ENCODE results near the gene SYT15.
"Not testable (repeated sequence)": the region's sequence is repeated elsewhere in the genome, so short reads cannot be mapped to it uniquely, and the experiment has no call there.

SYT15 gene

GRCh38 chr10:46582568-46582967 lies 3.6 kb downstream of the SYT15 start:
- H3K27ac ChIP-seq (ENCODE audit: insufficient read depth in 1 of 2, low read depth in 1 of 2, low read length in 2 of 2, poor library complexity in 1 of 2, severe bottlenecking in 2 of 2); H3K9me3 ChIP-seq (ENCODE audit: control extremely low read depth in 1 of 5, control insufficient read depth in 4 of 5, insufficient read depth in 2 of 5, low read depth in 1 of 5, low read length in 4 of 5); POLR2A ChIA-PET; H3K4me3 ChIP-seq (ENCODE audit: control insufficient read depth in 1 of 7, extremely low read depth in 1 of 7, insufficient read depth in 4 of 7, low read depth in 2 of 7, low read length in 6 of 7); H3K4me1 ChIP-seq (ENCODE audit: control extremely low read depth in 1 of 4, control insufficient read depth in 4 of 4, insufficient read depth in 4 of 4, low read length in 3 of 4); H3K27me3 ChIP-seq (replicated peaks in 2 of 5; ENCODE audit: control insufficient read depth in 4 of 5, insufficient read depth in 5 of 5, low read length in 4 of 5); DNase-seq; H3K36me3 ChIP-seq (ENCODE audit: control insufficient read depth in 4 of 4, insufficient read depth in 4 of 4, low read length in 3 of 4); CTCF ChIA-PET: not testable (repeated sequence)
- no CpG with 5 or more reads among the region's 11 CpGs for WGBS (ENCODE audit: insufficient coverage)

- H3K4me3 ChIP-seq (ENCODE audit: control insufficient read depth in 1 of 7, extremely low read depth in 1 of 7, insufficient read depth in 4 of 7, low read depth in 2 of 7, low read length in 6 of 7); H3K27me3 ChIP-seq (replicated peaks in 2 of 5; ENCODE audit: control insufficient read depth in 4 of 5, insufficient read depth in 5 of 5, low read length in 4 of 5); H3K36me3 ChIP-seq (ENCODE audit: control insufficient read depth in 4 of 4, insufficient read depth in 4 of 4, low read length in 3 of 4); CTCF ChIA-PET; POLR2A ChIA-PET; H3K9me3 ChIP-seq (ENCODE audit: control extremely low read depth in 1 of 5, control insufficient read depth in 4 of 5, insufficient read depth in 2 of 5, low read depth in 1 of 5, low read length in 4 of 5); H3K4me1 ChIP-seq (ENCODE audit: control extremely low read depth in 1 of 4, control insufficient read depth in 4 of 4, insufficient read depth in 4 of 4, low read length in 3 of 4); DNase-seq; H3K27ac ChIP-seq (ENCODE audit: insufficient read depth in 1 of 2, low read depth in 1 of 2, low read length in 2 of 2, poor library complexity in 1 of 2, severe bottlenecking in 2 of 2): not testable (repeated sequence)
- 100% methylated on average over 3 of the region's 11 CpGs for WGBS (ENCODE audit: insufficient coverage)
Measured at GRCh38 chr10:46584196-46584595, 5.3 kb downstream of the SYT15 start.

- H3K27ac ChIP-seq (ENCODE audit: insufficient read depth in 1 of 2, low read depth in 1 of 2, low read length in 2 of 2, poor library complexity in 1 of 2, severe bottlenecking in 2 of 2); POLR2A ChIA-PET; H3K36me3 ChIP-seq (ENCODE audit: control insufficient read depth in 4 of 4, insufficient read depth in 4 of 4, low read length in 3 of 4); H3K9me3 ChIP-seq (ENCODE audit: control extremely low read depth in 1 of 5, control insufficient read depth in 4 of 5, insufficient read depth in 2 of 5, low read depth in 1 of 5, low read length in 4 of 5); H3K4me1 ChIP-seq (ENCODE audit: control extremely low read depth in 1 of 4, control insufficient read depth in 4 of 4, insufficient read depth in 4 of 4, low read length in 3 of 4); H3K27me3 ChIP-seq (replicated peaks in 2 of 5; ENCODE audit: control insufficient read depth in 4 of 5, insufficient read depth in 5 of 5, low read length in 4 of 5); CTCF ChIA-PET; H3K4me3 ChIP-seq (ENCODE audit: control insufficient read depth in 1 of 7, extremely low read depth in 1 of 7, insufficient read depth in 4 of 7, low read depth in 2 of 7, low read length in 6 of 7); DNase-seq: not testable (repeated sequence)
- no CpG with 5 or more reads among the region's 13 CpGs for WGBS (ENCODE audit: insufficient coverage)
Measured at GRCh38 chr10:46585246-46585645, 6.3 kb downstream of the SYT15 start.

GRCh38 chr10:46587546-46587945 lies 8.6 kb downstream of the SYT15 start:
- H3K27ac ChIP-seq (ENCODE audit: insufficient read depth in 1 of 2, low read depth in 1 of 2, low read length in 2 of 2, poor library complexity in 1 of 2, severe bottlenecking in 2 of 2); DNase-seq; H3K9me3 ChIP-seq (ENCODE audit: control extremely low read depth in 1 of 5, control insufficient read depth in 4 of 5, insufficient read depth in 2 of 5, low read depth in 1 of 5, low read length in 4 of 5); H3K27me3 ChIP-seq (replicated peaks in 2 of 5; ENCODE audit: control insufficient read depth in 4 of 5, insufficient read depth in 5 of 5, low read length in 4 of 5); CTCF ChIA-PET; H3K36me3 ChIP-seq (ENCODE audit: control insufficient read depth in 4 of 4, insufficient read depth in 4 of 4, low read length in 3 of 4); H3K4me3 ChIP-seq (ENCODE audit: control insufficient read depth in 1 of 7, extremely low read depth in 1 of 7, insufficient read depth in 4 of 7, low read depth in 2 of 7, low read length in 6 of 7); POLR2A ChIA-PET; H3K4me1 ChIP-seq (ENCODE audit: control extremely low read depth in 1 of 4, control insufficient read depth in 4 of 4, insufficient read depth in 4 of 4, low read length in 3 of 4): not testable (repeated sequence)
- WGBS (ENCODE audit: insufficient coverage): no CpG with 5 or more reads among the region's 24 CpGs

- H3K9me3 ChIP-seq (ENCODE audit: control extremely low read depth in 1 of 5, control insufficient read depth in 4 of 5, insufficient read depth in 2 of 5, low read depth in 1 of 5, low read length in 4 of 5); H3K36me3 ChIP-seq (ENCODE audit: control insufficient read depth in 4 of 4, insufficient read depth in 4 of 4, low read length in 3 of 4); H3K4me3 ChIP-seq (ENCODE audit: control insufficient read depth in 1 of 7, extremely low read depth in 1 of 7, insufficient read depth in 4 of 7, low read depth in 2 of 7, low read length in 6 of 7); H3K27me3 ChIP-seq (replicated peaks in 2 of 5; ENCODE audit: control insufficient read depth in 4 of 5, insufficient read depth in 5 of 5, low read length in 4 of 5); DNase-seq; H3K27ac ChIP-seq (ENCODE audit: insufficient read depth in 1 of 2, low read depth in 1 of 2, low read length in 2 of 2, poor library complexity in 1 of 2, severe bottlenecking in 2 of 2); POLR2A ChIA-PET; CTCF ChIA-PET; H3K4me1 ChIP-seq (ENCODE audit: control extremely low read depth in 1 of 4, control insufficient read depth in 4 of 4, insufficient read depth in 4 of 4, low read length in 3 of 4): not testable (repeated sequence)
- WGBS (ENCODE audit: insufficient coverage): no CpG with 5 or more reads among the region's 3 CpGs
Measured at GRCh38 chr10:46588221-46588620, 9.3 kb downstream of the SYT15 start.

GRCh38 chr10:46589589-46589988 lies 10.7 kb downstream of the SYT15 start:
- H3K27me3 ChIP-seq (replicated peaks in 2 of 5; ENCODE audit: control insufficient read depth in 4 of 5, insufficient read depth in 5 of 5, low read length in 4 of 5); H3K9me3 ChIP-seq (ENCODE audit: control extremely low read depth in 1 of 5, control insufficient read depth in 4 of 5, insufficient read depth in 2 of 5, low read depth in 1 of 5, low read length in 4 of 5); H3K4me3 ChIP-seq (ENCODE audit: control insufficient read depth in 1 of 7, extremely low read depth in 1 of 7, insufficient read depth in 4 of 7, low read depth in 2 of 7, low read length in 6 of 7); CTCF ChIA-PET; H3K4me1 ChIP-seq (ENCODE audit: control extremely low read depth in 1 of 4, control insufficient read depth in 4 of 4, insufficient read depth in 4 of 4, low read length in 3 of 4); H3K36me3 ChIP-seq (ENCODE audit: control insufficient read depth in 4 of 4, insufficient read depth in 4 of 4, low read length in 3 of 4); POLR2A ChIA-PET; DNase-seq; H3K27ac ChIP-seq (ENCODE audit: insufficient read depth in 1 of 2, low read depth in 1 of 2, low read length in 2 of 2, poor library complexity in 1 of 2, severe bottlenecking in 2 of 2): not testable (repeated sequence)
- no CpG with 5 or more reads among the region's 3 CpGs for whole genome bisulfite sequencing (ENCODE audit: insufficient coverage)

GRCh38 chr10:46591053-46591452 lies 12.1 kb downstream of the SYT15 start:
- not testable (repeated sequence) for H3K4me3 ChIP-seq (ENCODE audit: control insufficient read depth in 1 of 7, extremely low read depth in 1 of 7, insufficient read depth in 4 of 7, low read depth in 2 of 7, low read length in 6 of 7)
- WGBS (ENCODE audit: insufficient coverage): no CpG with 5 or more reads among the region's 8 CpGs

GRCh38 chr10:46593307-46593706 lies 14.4 kb downstream of the SYT15 start:
- H3K4me3 ChIP-seq (ENCODE audit: control insufficient read depth in 1 of 7, extremely low read depth in 1 of 7, insufficient read depth in 4 of 7, low read depth in 2 of 7, low read length in 6 of 7); H3K4me1 ChIP-seq (ENCODE audit: control extremely low read depth in 1 of 4, control insufficient read depth in 4 of 4, insufficient read depth in 4 of 4, low read length in 3 of 4); H3K27ac ChIP-seq (ENCODE audit: insufficient read depth in 1 of 2, low read depth in 1 of 2, low read length in 2 of 2, poor library complexity in 1 of 2, severe bottlenecking in 2 of 2); H3K9me3 ChIP-seq (ENCODE audit: control extremely low read depth in 1 of 5, control insufficient read depth in 4 of 5, insufficient read depth in 2 of 5, low read depth in 1 of 5, low read length in 4 of 5); CTCF ChIA-PET; H3K27me3 ChIP-seq (replicated peaks in 2 of 5; ENCODE audit: control insufficient read depth in 4 of 5, insufficient read depth in 5 of 5, low read length in 4 of 5); H3K36me3 ChIP-seq (ENCODE audit: control insufficient read depth in 4 of 4, insufficient read depth in 4 of 4, low read length in 3 of 4); DNase-seq; POLR2A ChIA-PET: not testable (repeated sequence)
- WGBS (ENCODE audit: insufficient coverage): no CpG with 5 or more reads among the region's 13 CpGs

More at GRCh38 chr10:46591053-46591452, 12.1 kb downstream of the SYT15 start:
- CTCF ChIA-PET; DNase-seq; H3K9me3 ChIP-seq (ENCODE audit: control extremely low read depth in 1 of 5, control insufficient read depth in 4 of 5, insufficient read depth in 2 of 5, low read depth in 1 of 5, low read length in 4 of 5); POLR2A ChIA-PET; H3K4me1 ChIP-seq (ENCODE audit: control extremely low read depth in 1 of 4, control insufficient read depth in 4 of 4, insufficient read depth in 4 of 4, low read length in 3 of 4); H3K27me3 ChIP-seq (replicated peaks in 2 of 5; ENCODE audit: control insufficient read depth in 4 of 5, insufficient read depth in 5 of 5, low read length in 4 of 5); H3K27ac ChIP-seq (ENCODE audit: insufficient read depth in 1 of 2, low read depth in 1 of 2, low read length in 2 of 2, poor library complexity in 1 of 2, severe bottlenecking in 2 of 2); H3K36me3 ChIP-seq (ENCODE audit: control insufficient read depth in 4 of 4, insufficient read depth in 4 of 4, low read length in 3 of 4): not testable (repeated sequence)

Data from common myeloid progenitor, CD34-positive (primary cell).